ENCODE data around the gene SWSAP1.
"Not testable (repeated sequence)": the region's sequence is repeated elsewhere in the genome, so short reads cannot be mapped to it uniquely, and the experiment has no call there.

SWSAP1 gene

DNA sequence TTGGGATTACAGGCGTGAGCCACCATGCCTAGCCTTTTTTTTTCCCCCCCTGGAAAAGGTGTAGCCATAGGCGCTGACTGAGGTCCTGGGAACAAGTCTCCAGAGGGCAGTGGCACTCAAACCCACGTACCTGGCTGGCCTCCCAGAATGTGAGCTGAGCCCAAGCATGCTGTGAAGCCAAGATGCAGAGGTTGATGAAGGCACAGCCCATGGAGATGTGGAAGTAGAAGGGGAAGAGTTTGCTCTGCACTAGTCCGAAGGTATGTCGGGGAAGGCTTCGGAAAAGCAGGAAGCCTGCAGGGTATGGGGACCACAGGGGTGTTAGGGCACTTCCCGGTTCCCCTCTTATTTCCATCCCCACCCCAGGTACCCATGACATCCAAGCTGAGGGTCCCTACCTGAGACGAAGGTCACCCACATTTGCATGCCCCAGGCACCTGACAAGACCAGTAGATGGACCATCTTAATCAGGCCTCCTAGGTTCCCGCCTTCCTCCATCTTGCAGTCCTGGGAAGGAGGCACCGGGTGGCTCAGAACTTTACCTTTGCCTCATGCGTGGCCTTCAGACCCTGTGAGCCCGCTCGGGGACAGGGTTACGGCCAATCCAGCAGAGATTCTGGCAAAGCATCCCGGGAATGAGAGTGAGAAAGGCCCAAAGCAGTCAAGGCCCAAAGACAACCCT, 29.2 kb upstream of the SWSAP1 start:
- no peak for DNase-seq (ENCODE audit: low read depth)
- TF ChIP-seq, protein P1, sequence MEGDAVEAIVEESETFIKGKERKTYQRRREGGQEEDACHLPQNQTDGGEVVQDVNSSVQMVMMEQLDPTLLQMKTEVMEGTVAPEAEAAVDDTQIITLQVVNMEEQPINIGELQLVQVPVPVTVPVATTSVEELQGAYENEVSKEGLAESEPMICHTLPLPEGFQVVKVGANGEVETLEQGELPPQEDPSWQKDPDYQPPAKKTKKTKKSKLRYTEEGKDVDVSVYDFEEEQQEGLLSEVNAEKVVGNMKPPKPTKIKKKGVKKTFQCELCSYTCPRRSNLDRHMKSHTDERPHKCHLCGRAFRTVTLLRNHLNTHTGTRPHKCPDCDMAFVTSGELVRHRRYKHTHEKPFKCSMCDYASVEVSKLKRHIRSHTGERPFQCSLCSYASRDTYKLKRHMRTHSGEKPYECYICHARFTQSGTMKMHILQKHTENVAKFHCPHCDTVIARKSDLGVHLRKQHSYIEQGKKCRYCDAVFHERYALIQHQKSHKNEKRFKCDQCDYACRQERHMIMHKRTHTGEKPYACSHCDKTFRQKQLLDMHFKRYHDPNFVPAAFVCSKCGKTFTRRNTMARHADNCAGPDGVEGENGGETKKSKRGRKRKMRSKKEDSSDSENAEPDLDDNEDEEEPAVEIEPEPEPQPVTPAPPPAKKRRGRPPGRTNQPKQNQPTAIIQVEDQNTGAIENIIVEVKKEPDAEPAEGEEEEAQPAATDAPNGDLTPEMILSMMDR (conservative IDR thresholded peaks at IDR 0.05; ENCODE audit: low read length), result no peak
- H3K4me3 ChIP-seq (ENCODE audit: low read length), result peak overlapping the region; percentile 87

DNA sequence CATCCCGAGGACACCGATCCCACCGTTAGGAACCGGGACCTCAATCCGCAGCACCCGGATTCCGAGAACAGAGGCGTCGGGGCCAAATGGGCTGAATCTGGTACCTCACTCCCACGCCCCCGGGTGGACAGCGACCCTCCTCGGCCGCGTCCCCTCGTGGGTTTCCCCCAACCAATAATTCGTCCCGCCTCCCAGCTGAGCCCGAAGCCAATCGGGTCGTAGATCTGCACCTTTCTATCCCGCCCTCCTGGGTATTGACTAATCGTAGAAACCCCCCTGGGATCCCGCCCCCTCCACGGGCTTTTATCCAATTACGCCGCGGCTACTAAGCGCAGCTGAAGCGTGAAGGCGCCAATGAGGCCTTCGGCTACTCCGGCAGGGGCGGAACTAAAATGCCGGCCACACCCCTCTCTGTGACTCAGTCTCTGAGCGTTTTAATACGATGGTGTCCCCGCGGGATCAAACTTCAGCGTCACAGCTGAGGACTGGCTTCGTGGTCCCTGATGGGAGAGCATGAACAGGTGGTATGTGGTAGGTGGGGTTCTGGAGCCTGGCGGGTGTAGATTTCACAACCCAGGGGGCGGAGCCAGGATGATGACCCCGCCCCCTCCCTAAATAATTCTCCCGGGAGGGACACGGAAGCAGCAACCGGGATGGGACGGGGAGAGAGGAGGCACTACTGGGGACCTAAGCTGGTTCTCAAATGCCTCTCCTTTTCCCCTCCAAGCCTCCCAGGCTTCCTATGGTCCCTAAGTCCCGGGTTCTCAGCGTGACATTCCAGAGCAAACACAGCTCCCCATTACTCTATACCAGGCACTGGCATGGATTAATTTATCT, 28.1 kb upstream of the SWSAP1 start, which contains the start of the genes CCDC159 and TMEM205:
CCDC159 (plus strand) TSS at position 416 of the 837 bp plus-strand sequence; CDS start at position 504, 88 bp downstream.
TMEM205 (minus strand) TSS at position 165 of the 837 bp plus-strand sequence. CDS start 649 bp downstream, outside the sequence.
- H3K4me3 ChIP-seq (ENCODE audit: low read length), result peak within 1 kb of the TSS; percentile 87
- TF ChIP-seq, protein P1 (conservative IDR thresholded peaks at IDR 0.05; ENCODE audit: low read length), result no peak; the same call in 1 of the 2 replicates
- peak; percentile 99 for DNase-seq (ENCODE audit: low read depth)

DNA sequence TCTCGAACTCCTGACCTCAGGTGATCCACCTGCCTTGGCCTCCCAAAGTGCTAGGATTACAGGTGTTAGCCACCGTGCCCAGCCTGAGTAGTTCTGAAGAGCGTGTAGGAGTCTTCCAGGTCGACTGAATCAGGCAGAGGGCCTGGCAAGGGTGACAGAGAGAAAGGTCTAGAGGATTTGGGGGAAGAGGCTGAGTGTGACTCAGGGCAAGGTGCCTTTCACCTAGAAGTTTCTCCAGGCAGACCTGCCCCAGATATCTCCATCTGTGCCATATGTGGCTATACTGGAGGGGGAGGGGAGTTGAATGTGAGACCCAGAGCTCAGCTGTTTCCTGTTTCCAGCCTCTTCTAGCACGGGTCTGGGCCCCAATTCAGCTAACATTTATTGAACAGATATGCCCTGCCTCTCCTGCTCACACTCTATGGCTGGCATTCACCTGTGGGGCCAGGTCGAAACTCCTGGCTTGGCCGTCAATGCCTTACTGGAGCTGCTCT, 26.9 kb upstream of the SWSAP1 start:
- TF ChIP-seq, protein P1 (conservative IDR thresholded peaks at IDR 0.05; ENCODE audit: low read length), result no peak
- no peak for DNase-seq (ENCODE audit: low read depth)
- no peak overlapping the region for H3K4me3 ChIP-seq (ENCODE audit: low read length)

DNA sequence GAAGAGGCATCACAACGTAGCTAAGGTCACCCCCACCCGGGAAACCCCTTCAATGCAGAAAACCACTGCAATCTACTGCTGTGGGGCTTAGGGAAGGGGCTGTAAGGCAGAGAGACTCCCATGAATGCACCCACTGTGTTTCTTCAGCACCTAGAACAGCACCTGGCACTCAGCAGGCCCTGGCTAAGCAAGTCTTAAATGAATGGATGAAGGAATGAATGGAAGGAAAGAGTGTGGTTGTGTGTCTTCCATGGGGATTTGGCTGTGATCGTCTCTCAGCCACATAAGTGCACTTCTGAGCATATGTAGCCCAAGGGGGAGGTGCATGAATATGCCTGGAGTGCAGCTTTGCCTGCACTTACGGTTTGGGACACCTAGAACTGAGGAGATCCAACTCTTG, 25.3 kb upstream of the SWSAP1 start:
- DNase-seq (ENCODE audit: low read depth), result no peak
- TF ChIP-seq, protein P1 (conservative IDR thresholded peaks at IDR 0.05; ENCODE audit: low read length), result no peak
- no peak overlapping the region for H3K4me3 ChIP-seq (ENCODE audit: low read length)

DNA sequence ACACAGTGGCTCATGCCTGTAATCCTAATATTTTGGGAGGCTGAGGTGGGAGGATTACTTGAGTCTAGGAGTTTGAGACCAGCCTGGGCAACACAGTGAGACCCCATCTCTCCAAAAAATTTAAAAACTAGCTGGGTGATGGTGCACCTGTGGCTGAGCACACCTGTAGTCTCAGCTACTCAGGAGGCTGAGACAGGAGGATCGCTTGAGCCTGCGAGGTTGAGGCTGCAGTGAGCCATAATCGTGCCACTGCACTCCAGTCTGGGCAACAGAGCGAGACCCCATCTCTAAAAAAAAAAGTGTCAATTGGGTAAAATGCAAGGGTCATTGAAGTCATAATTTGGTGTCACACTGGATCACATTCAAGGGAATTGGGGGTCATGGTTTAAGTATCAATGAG, 20.4 kb upstream of the SWSAP1 start:
- not testable (repeated sequence) for H3K4me3 ChIP-seq (ENCODE audit: low read length); DNase-seq (ENCODE audit: low read depth)

DNA sequence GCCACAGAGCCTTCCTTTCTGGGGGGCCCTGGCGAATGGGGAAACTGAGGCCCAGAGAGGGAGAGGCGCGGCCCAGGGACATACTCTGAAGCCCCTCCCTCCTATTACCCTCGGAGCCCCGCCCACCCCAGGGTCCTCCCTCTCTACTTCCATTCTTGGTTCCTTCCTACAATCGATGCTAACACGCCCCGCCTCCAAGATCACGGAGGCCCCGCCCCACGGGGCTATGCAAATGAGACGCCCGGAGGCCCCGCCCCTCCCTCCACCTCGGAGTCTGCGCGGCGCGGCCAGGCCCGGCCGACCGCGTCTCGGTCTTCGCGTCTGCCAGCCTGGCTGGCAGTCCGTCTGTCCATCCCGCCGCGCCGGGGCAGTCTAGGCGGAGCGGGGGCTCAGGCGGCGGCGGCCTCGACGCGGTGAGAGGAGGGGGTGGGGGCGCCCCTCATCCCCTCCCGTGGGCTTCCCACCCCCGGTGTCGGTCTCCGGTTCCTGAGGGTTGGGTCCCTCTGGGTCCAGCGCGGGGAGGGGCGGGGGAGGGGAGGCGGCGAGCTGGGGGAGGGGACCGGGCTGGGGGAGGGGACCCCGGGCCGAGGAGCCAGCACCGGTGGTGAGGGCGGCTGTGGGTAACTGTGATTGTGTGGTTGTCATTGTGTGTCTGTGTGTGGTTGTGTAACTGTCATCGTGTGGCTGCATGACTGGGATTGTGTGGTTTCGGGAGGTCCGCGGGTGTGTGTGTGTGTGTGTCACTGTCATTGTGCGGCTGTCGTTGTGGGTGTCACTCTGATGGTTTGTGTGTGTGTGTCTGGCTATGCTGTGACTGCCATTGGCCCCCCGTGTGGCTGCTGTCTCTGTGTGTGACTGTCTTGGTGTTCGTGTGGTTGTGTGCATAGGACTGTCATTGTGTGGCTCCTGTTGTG, 19.0 kb upstream of the SWSAP1 start, which contains the start of gene PLPPR2:
PLPPR2 (plus strand) TSS at position 273 of the 914 bp plus-strand sequence. CDS start 2,242 bp downstream, outside the sequence.
- peak within 1 kb of the TSS; percentile 91 for H3K4me3 ChIP-seq (ENCODE audit: low read length)
- DNase-seq (ENCODE audit: low read depth), result peak; percentile 85

More for the DNA sequence above, 19.0 kb upstream of the SWSAP1 start, which contains the start of gene PLPPR2:
- TF ChIP-seq, protein P1 (conservative IDR thresholded peaks at IDR 0.05; ENCODE audit: low read length), result no peak
